GM23338 (cell line): ENCODE data around the gene SPATS2. TPM values are rescaled to one million over a fixed set of nuclear protein-coding genes. Genes with fewer than 3 reads are reported as not detected.
A peak's percentile ranks its signal among the peaks of the same experiment; 100 is the strongest.

Source experiments
- ATAC-seq: fragments of 200-7000 bp; cut with Tn5 transposase; 3 replicates; pipeline ENCODE4 v1.9.1; 2020
- DNase-seq: peaks from one replicate; pipeline ENCODE4 v3.0.0-alpha.2; 2015; ENCODE audit warnings: low spot score
- H2AFZ ChIP-seq: fragments of 200-600 bp; sonication (generic); 2 replicates; pipeline ENCODE4 v1.8.0; 2016; ENCODE audit warnings: antibody characterized with exemption, mild to moderate bottlenecking, moderate library complexity
- H3F3A ChIP-seq: fragments of 200-600 bp; sonication (generic); replicated peaks from 2 replicates; pipeline ENCODE4 v1.8.0; 2017; ENCODE audit warnings: antibody characterized with exemption, mixed run types, low read depth
- H3K27ac ChIP-seq: fragments of 200-600 bp; sonication (generic); 2 replicates; pipeline ENCODE4 v1.6.1; 2016; ENCODE audit warnings: low read depth
- H3K27me3 ChIP-seq: fragments of 200-600 bp; sonication (generic); 2 replicates; pipeline ENCODE4 v1.8.0; 2016; ENCODE audit warnings: mild to moderate bottlenecking, mixed run types, moderate library complexity; ENCODE audit not compliant: insufficient read depth
- H3K36me3 ChIP-seq: fragments of 200-600 bp; sonication (generic); 2 replicates; pipeline ENCODE4 v1.8.0; 2016; ENCODE audit warnings: mild to moderate bottlenecking; ENCODE audit not compliant: insufficient read depth
- H3K4me1 ChIP-seq: fragments of 200-600 bp; sonication (generic); 2 replicates; pipeline ENCODE4 v1.8.0; 2016; ENCODE audit warnings: mild to moderate bottlenecking, moderate library complexity; ENCODE audit not compliant: insufficient read depth
- H3K4me2 ChIP-seq: fragments of 200-600 bp; sonication (generic); 2 replicates; pipeline ENCODE4 v1.7.1; 2017; ENCODE audit warnings: mixed run types
- H3K4me3 ChIP-seq: fragments of 200-600 bp; sonication (generic); 2 replicates; pipeline ENCODE4 v1.6.1; 2016; ENCODE audit warnings: mixed run types
- H3K79me2 ChIP-seq: fragments of 200-600 bp; sonication (generic); replicated peaks from 2 replicates; pipeline ENCODE4 v1.8.0; 2017; ENCODE audit warnings: mild to moderate bottlenecking; ENCODE audit not compliant: insufficient read depth
- H3K9me2 ChIP-seq: fragments of 200-600 bp; sonication (generic); 2 replicates; pipeline ENCODE4 v1.8.0; 2017; ENCODE audit not compliant: insufficient read depth
- H4K20me1 ChIP-seq: fragments of 200-600 bp; sonication (generic); replicated peaks from 2 replicates; pipeline ENCODE4 v1.8.0; 2017; ENCODE audit warnings: mild to moderate bottlenecking; ENCODE audit not compliant: insufficient read depth
- H3K27ac Mint-ChIP-seq: 2 replicates; pipeline ENCODE4 v1.8.0; 2020; ENCODE audit warnings: inconsistent platforms, mild to moderate bottlenecking, moderate library complexity, mixed read lengths
- H3K27me3 Mint-ChIP-seq: 3 replicates; pipeline ENCODE4 v1.8.0; 2022; ENCODE audit warnings: low read depth, mild to moderate bottlenecking, moderate library complexity, mixed read lengths, inconsistent platforms; ENCODE audit not compliant: insufficient read depth, poor library complexity
- H3K36me3 Mint-ChIP-seq: 3 replicates; pipeline ENCODE4 v1.8.0; 2021; ENCODE audit warnings: low read depth, mild to moderate bottlenecking, inconsistent platforms, moderate library complexity, mixed read lengths
- H3K4me1 Mint-ChIP-seq: 3 replicates; pipeline ENCODE4 v1.8.0; 2020; ENCODE audit warnings: mild to moderate bottlenecking, inconsistent platforms, mixed read lengths
- H3K4me3 Mint-ChIP-seq: 3 replicates; pipeline ENCODE4 v1.8.0; 2021; ENCODE audit warnings: moderate library complexity, mild to moderate bottlenecking, inconsistent platforms, mixed read lengths
- H3K9me3 Mint-ChIP-seq: 3 replicates; pipeline ENCODE4 v1.8.0; 2020; ENCODE audit warnings: moderate library complexity, mild to moderate bottlenecking, inconsistent platforms, mixed read lengths
- CREB1 ChIP-seq: fragments of 250-450 bp; sonication (Bioruptor Pico); IDR thresholded peaks from 2 replicates; pipeline ENCODE4 v1.5.0; 2020; ENCODE audit warnings: low read depth, mild to moderate bottlenecking, moderate library complexity
- EZH2 ChIP-seq: fragments of 200-600 bp; sonication (generic); IDR thresholded peaks from one replicate; pipeline ENCODE4 v1.8.0; 2017; ENCODE audit warnings: antibody characterized with exemption, mild to moderate bottlenecking, low read depth; ENCODE audit not compliant: unreplicated experiment
- EZH2phosphoT487 ChIP-seq: fragments of 200-600 bp; sonication (generic); IDR thresholded peaks from one replicate; pipeline ENCODE4 v1.8.1; 2018; ENCODE audit warnings: antibody characterized with exemption; ENCODE audit not compliant: unreplicated experiment
- JUNB ChIP-seq: IDR thresholded peaks from one replicate; pipeline ENCODE4 v1.6.1; 2016; ENCODE audit warnings: antibody characterized with exemption; ENCODE audit not compliant: unreplicated experiment
- POLR2AphosphoS5 ChIP-seq: IDR thresholded peaks from 2 replicates; pipeline ENCODE4 v1.6.1; 2016; ENCODE audit warnings: antibody characterized with exemption, low read depth
- ZNF114 ChIP-seq: fragments of 250-450 bp; sonication (Bioruptor Pico); IDR thresholded peaks from 2 replicates; pipeline ENCODE4 v1.5.0; 2020; ENCODE audit warnings: mild to moderate bottlenecking, moderate library complexity
- ZNF331 ChIP-seq: fragments of 250-450 bp; sonication (Bioruptor Pico); IDR thresholded peaks from 2 replicates; pipeline ENCODE4 v1.5.0; 2020; ENCODE audit warnings: low read depth, mild to moderate bottlenecking, moderate library complexity
- polyA plus RNA-seq: library from polyadenylated mRNA; unstranded; fragments of >200 nt; fragmentation: Nextera tagmentation; extraction: Ambion mirVana; gene quantifications from 2 replicates; pipeline ENCODE4 v1.2.1, GENCODE V29; 2016
- total RNA-seq: library from RNA; depleted of rRNA; stranded (reverse); fragments of >200 nt; shearing (Covaris generic); gene quantifications from 2 replicates; pipeline ENCODE4 v1.2.3, GENCODE V29; 2014
- TF ChIP-seq, protein P1 (sequence below): IDR thresholded peaks from one replicate; pipeline ENCODE4 v1.6.1; 2018; ENCODE audit warnings: antibody characterized with exemption; ENCODE audit not compliant: unreplicated experiment
- TF ChIP-seq, protein P2 (sequence below): fragments of 250-450 bp; sonication (Bioruptor Pico); IDR thresholded peaks from 2 replicates; pipeline ENCODE4 v1.5.0; 2020; ENCODE audit warnings: mild to moderate bottlenecking, moderate library complexity

Gene SPATS2
- total and polyA plus RNA-seq, 2 experiments from 2014 or later, result 20.6 to 61.0 TPM

GRCh38 chr12:49345825-49346658 is 21.2 kb upstream of the SPATS2 start:
- no peaks in the 10 kb centered on the region; the same call in 2 of the 3 replicates for H3K36me3 Mint-ChIP-seq
- H3K27me3 Mint-ChIP-seq, result peaks cover 83% of the 10 kb centered on the region
- peak overlapping the region; percentile 69 for H2AFZ ChIP-seq
- no peak overlapping the region for H3K27ac Mint-ChIP-seq
- H4K20me1 ChIP-seq, result peaks cover 18% of the 10 kb centered on the region
- H3K4me3 ChIP-seq, result peak overlapping the region; percentile 63
- peaks cover 6% of the 10 kb centered on the region; the same call in 2 of the 3 replicates for H3K9me3 Mint-ChIP-seq
- DNase-seq, result peak; percentile 81
- peak; percentile 0; the same call in 2 of the 3 replicates for ATAC-seq
- TF ChIP-seq JUNB (no peak), POLR2AphosphoS5 (no peak), EZH2 (peak; percentile 95), ZNF331 (CRISPR knock-in tag) (no peak), CREB1 (CRISPR knock-in tag) (no peak), EZH2phosphoT487 (peak; percentile 80)
- peaks cover 30% of the 10 kb centered on the region for H3K4me1 Mint-ChIP-seq
- H3K9me2 ChIP-seq, result no peaks in the 10 kb centered on the region
- H3K4me2 ChIP-seq, result peak overlapping the region; percentile 79
- peak overlapping the region; percentile 74 for H3K4me3 Mint-ChIP-seq
- peaks cover 99% of the 10 kb centered on the region for H3K27me3 ChIP-seq
- no peaks in the 10 kb centered on the region for H3K79me2 ChIP-seq
- no peaks in the 10 kb centered on the region for H3K36me3 ChIP-seq
- peaks cover 15% of the 10 kb centered on the region for H3F3A ChIP-seq
- H3K4me1 ChIP-seq, result peaks cover 23% of the 10 kb centered on the region
- no peak overlapping the region for H3K27ac ChIP-seq

DNA sequence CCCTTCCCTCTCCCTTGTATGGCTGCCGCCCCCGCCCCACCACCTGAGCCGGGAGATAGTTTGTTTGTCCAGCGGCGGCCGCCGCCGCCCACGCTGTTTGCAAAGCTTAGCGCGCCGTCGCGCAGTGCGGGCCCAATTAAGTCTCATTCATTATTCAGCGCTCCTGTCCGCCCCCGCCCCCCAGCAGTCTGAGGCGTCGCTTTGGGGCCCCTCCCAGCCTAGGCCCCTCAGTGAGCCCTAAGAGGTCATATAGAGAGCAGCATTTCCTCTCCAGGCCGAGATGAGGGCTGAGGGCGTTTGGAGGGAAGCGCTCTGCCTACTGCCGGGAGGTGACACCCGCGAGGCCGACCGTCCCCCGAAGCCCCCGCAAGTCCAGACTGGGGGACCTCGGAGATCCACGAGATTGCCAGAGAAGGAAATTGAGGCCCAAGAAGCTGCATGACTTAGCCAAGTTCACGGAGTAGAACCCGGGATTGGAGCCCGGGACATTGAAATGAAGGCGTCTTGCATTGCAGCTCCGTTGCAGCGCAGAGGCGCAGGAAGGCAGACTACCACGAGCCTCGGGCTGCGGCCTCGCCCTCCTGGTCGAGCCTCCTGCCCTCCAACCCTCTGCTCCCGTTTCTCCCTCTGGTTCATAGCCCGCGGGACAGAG is 20.5 kb upstream of the SPATS2 start, which contains the start of gene DNAJC22:
DNAJC22 (plus strand) TSS at position 230 of the 652 bp plus-strand sequence. CDS start 1,985 bp downstream, outside the sequence.
- no peaks in the 10 kb centered on the region for H3K9me2 ChIP-seq
- Mint-ChIP-seq H3K36me3 (no peaks in the 10 kb centered on the region), H3K27me3 (peaks cover 80% of the 10 kb centered on the region), H3K9me3 (peaks cover 6% of the 10 kb centered on the region; the same call in 2 of the 3 replicates), H3K4me1 (peaks cover 24% of the 10 kb centered on the region), H3K4me3 (peak within 1 kb of the TSS; percentile 74), H3K27ac (no peak within 1 kb of the TSS)
- peaks cover 17% of the 10 kb centered on the region; the same call in 1 of the 2 replicates for H3K4me1 ChIP-seq
- H3K27me3 ChIP-seq, result peaks cover 98% of the 10 kb centered on the region
- peaks cover 18% of the 10 kb centered on the region for H4K20me1 ChIP-seq
- ATAC-seq (peak; percentile 6), DNase-seq (peak; percentile 44)
- no peaks in the 10 kb centered on the region for H3K79me2 ChIP-seq
- peak within 1 kb of the TSS; percentile 79 for H3K4me2 ChIP-seq
- TF ChIP-seq, protein P1, sequence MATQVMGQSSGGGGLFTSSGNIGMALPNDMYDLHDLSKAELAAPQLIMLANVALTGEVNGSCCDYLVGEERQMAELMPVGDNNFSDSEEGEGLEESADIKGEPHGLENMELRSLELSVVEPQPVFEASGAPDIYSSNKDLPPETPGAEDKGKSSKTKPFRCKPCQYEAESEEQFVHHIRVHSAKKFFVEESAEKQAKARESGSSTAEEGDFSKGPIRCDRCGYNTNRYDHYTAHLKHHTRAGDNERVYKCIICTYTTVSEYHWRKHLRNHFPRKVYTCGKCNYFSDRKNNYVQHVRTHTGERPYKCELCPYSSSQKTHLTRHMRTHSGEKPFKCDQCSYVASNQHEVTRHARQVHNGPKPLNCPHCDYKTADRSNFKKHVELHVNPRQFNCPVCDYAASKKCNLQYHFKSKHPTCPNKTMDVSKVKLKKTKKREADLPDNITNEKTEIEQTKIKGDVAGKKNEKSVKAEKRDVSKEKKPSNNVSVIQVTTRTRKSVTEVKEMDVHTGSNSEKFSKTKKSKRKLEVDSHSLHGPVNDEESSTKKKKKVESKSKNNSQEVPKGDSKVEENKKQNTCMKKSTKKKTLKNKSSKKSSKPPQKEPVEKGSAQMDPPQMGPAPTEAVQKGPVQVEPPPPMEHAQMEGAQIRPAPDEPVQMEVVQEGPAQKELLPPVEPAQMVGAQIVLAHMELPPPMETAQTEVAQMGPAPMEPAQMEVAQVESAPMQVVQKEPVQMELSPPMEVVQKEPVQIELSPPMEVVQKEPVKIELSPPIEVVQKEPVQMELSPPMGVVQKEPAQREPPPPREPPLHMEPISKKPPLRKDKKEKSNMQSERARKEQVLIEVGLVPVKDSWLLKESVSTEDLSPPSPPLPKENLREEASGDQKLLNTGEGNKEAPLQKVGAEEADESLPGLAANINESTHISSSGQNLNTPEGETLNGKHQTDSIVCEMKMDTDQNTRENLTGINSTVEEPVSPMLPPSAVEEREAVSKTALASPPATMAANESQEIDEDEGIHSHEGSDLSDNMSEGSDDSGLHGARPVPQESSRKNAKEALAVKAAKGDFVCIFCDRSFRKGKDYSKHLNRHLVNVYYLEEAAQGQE, result no peak
- TF ChIP-seq POLR2AphosphoS5 (no peak), EZH2phosphoT487 (peak; percentile 80), EZH2 (peak; percentile 91), ZNF114 (CRISPR knock-in tag) (no peak)
- TF ChIP-seq, protein P2, sequence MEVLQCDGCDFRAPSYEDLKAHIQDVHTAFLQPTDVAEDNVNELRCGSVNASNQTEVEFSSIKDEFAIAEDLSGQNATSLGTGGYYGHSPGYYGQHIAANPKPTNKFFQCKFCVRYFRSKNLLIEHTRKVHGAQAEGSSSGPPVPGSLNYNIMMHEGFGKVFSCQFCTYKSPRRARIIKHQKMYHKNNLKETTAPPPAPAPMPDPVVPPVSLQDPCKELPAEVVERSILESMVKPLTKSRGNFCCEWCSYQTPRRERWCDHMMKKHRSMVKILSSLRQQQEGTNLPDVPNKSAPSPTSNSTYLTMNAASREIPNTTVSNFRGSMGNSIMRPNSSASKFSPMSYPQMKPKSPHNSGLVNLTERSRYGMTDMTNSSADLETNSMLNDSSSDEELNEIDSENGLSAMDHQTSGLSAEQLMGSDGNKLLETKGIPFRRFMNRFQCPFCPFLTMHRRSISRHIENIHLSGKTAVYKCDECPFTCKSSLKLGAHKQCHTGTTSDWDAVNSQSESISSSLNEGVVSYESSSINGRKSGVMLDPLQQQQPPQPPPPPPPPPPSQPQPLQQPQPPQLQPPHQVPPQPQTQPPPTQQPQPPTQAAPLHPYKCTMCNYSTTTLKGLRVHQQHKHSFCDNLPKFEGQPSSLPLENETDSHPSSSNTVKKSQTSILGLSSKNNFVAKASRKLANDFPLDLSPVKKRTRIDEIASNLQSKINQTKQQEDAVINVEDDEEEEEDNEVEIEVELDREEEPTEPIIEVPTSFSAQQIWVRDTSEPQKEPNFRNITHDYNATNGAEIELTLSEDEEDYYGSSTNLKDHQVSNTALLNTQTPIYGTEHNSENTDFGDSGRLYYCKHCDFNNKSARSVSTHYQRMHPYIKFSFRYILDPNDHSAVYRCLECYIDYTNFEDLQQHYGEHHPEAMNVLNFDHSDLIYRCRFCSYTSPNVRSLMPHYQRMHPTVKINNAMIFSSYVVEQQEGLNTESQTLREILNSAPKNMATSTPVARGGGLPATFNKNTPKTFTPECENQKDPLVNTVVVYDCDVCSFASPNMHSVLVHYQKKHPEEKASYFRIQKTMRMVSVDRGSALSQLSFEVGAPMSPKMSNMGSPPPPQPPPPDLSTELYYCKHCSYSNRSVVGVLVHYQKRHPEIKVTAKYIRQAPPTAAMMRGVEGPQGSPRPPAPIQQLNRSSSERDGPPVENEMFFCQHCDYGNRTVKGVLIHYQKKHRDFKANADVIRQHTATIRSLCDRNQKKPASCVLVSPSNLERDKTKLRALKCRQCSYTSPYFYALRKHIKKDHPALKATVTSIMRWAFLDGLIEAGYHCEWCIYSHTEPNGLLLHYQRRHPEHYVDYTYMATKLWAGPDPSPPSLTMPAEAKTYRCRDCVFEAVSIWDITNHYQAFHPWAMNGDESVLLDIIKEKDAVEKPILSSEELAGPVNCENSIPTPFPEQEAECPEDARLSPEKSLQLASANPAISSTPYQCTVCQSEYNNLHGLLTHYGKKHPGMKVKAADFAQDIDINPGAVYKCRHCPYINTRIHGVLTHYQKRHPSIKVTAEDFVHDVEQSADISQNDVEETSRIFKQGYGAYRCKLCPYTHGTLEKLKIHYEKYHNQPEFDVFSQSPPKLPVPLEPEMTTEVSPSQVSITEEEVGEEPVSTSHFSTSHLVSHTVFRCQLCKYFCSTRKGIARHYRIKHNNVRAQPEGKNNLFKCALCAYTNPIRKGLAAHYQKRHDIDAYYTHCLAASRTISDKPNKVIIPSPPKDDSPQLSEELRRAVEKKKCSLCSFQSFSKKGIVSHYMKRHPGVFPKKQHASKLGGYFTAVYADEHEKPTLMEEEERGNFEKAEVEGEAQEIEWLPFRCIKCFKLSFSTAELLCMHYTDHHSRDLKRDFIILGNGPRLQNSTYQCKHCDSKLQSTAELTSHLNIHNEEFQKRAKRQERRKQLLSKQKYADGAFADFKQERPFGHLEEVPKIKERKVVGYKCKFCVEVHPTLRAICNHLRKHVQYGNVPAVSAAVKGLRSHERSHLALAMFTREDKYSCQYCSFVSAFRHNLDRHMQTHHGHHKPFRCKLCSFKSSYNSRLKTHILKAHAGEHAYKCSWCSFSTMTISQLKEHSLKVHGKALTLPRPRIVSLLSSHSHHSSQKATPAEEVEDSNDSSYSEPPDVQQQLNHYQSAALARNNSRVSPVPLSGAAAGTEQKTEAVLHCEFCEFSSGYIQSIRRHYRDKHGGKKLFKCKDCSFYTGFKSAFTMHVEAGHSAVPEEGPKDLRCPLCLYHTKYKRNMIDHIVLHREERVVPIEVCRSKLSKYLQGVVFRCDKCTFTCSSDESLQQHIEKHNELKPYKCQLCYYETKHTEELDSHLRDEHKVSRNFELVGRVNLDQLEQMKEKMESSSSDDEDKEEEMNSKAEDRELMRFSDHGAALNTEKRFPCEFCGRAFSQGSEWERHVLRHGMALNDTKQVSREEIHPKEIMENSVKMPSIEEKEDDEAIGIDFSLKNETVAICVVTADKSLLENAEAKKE (CRISPR knock-in tag), result no peak
- H3K4me3 ChIP-seq, result peak within 1 kb of the TSS; percentile 63
- H2AFZ ChIP-seq, result peak within 1 kb of the TSS; percentile 88
- H3K27ac ChIP-seq, result no peak within 1 kb of the TSS
- peaks cover 15% of the 10 kb centered on the region for H3F3A ChIP-seq
- H3K36me3 ChIP-seq, result no peaks in the 10 kb centered on the region
